Gastroesophageal sphincter (tissue), 3 donors: ENCODE results near the gene ADSS2.

Experiments used
- CTCF ChIP-seq, 4 experiments: fragments of 200-600 bp in 2 of 4; fragments of 450-650 bp in 2 of 4; sonication (generic) in 1 of 4; IDR thresholded peaks; one replicate each; pipeline ENCODE4 v1.5.1; 2017 to 2019; ENCODE audit warnings: antibody characterized with exemption in 4 of 4, mild to moderate bottlenecking in 2 of 4, moderate library complexity in 2 of 4
- EP300 ChIP-seq: sonication (generic); formaldehyde crosslinking; IDR thresholded peaks from one replicate; pipeline ENCODE4 v1.6.1; 2017; ENCODE audit warnings: antibody characterized with exemption, mild to moderate bottlenecking
- POLR2A ChIP-seq, 2 donors: fragments of 450-650 bp; IDR thresholded peaks; one replicate each; pipeline ENCODE4 v1.6.1; 2017; ENCODE audit warnings: antibody characterized with exemption in 2 of 2, mild to moderate bottlenecking in 2 of 2, moderate library complexity in 1 of 2
- POLR2AphosphoS5 ChIP-seq: sonication (generic); formaldehyde crosslinking; IDR thresholded peaks from one replicate; pipeline ENCODE4 v1.6.1; 2017; ENCODE audit warnings: antibody characterized with exemption

GRCh38 chr1:244400974-244401373, 50.7 kb downstream of the ADSS2 start:
- TF ChIP-seq CTCF (IDR thresholded peaks at IDR 0.05) (no peak), EP300 (no peak), POLR2A (IDR thresholded peaks at IDR 0.05) (no peak), POLR2AphosphoS5 (no peak)
